Measurements from ENCODE around the gene DDX54. TPM values are rescaled to one million over a fixed set of nuclear protein-coding genes. Genes with fewer than 3 reads are reported as not detected.

Gene DDX54
- total RNA-seq, 1 donor from 2014 or later = 53.5 TPM

- TF ChIP-seq, protein P1, sequence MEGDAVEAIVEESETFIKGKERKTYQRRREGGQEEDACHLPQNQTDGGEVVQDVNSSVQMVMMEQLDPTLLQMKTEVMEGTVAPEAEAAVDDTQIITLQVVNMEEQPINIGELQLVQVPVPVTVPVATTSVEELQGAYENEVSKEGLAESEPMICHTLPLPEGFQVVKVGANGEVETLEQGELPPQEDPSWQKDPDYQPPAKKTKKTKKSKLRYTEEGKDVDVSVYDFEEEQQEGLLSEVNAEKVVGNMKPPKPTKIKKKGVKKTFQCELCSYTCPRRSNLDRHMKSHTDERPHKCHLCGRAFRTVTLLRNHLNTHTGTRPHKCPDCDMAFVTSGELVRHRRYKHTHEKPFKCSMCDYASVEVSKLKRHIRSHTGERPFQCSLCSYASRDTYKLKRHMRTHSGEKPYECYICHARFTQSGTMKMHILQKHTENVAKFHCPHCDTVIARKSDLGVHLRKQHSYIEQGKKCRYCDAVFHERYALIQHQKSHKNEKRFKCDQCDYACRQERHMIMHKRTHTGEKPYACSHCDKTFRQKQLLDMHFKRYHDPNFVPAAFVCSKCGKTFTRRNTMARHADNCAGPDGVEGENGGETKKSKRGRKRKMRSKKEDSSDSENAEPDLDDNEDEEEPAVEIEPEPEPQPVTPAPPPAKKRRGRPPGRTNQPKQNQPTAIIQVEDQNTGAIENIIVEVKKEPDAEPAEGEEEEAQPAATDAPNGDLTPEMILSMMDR (IDR thresholded peaks at IDR 0.05; ENCODE audit: insufficient read depth, low read depth, low read length) = no peak
- no peak for TF ChIP-seq EZH2 (IDR thresholded peaks at IDR 0.05; ENCODE audit: insufficient read depth, low read length)
- H3K9me3 Mint-ChIP-seq (ENCODE audit: unreplicated experiment) = peaks cover 6% of the 10 kb centered on the region
- peaks cover 39% of the 10 kb centered on the region for H4K20me1 ChIP-seq (ENCODE audit: insufficient read depth, low read length)
- no peak overlapping the region for H3K27ac Mint-ChIP-seq (ENCODE audit: unreplicated experiment)
- H3K36me3 ChIP-seq (ENCODE audit: insufficient read depth, low read length) = peaks cover 60% of the 10 kb centered on the region
- H3K4me1 Mint-ChIP-seq (ENCODE audit: low read depth, unreplicated experiment) = no peaks in the 10 kb centered on the region
- no peak overlapping the region for H3K4me3 Mint-ChIP-seq (ENCODE audit: unreplicated experiment)
- peaks cover 30% of the 10 kb centered on the region for H3K36me3 Mint-ChIP-seq (ENCODE audit: low read depth, unreplicated experiment)
- no peaks in the 10 kb centered on the region for H3K27me3 Mint-ChIP-seq (ENCODE audit: low read depth, unreplicated experiment)
- FAIRE-seq = no peak
- H3K4me3 ChIP-seq (ENCODE audit: insufficient read depth, low read depth, low read length) = no peak overlapping the region
- no peaks in the 10 kb centered on the region for H3K4me1 ChIP-seq (ENCODE audit: insufficient read depth, low read length)
- no peak overlapping the region for H3K27ac ChIP-seq (ENCODE audit: low read depth, low read length)
- H3K9ac ChIP-seq (ENCODE audit: low read length) = no peak overlapping the region
- H3K4me2 ChIP-seq (ENCODE audit: low read length) = no peak overlapping the region
- peaks cover 13% of the 10 kb centered on the region for H3K9me3 ChIP-seq (ENCODE audit: insufficient read depth, low read depth, low read length)
- no peak for DNase-seq (ENCODE audit: low read depth)
- H3K27me3 ChIP-seq (ENCODE audit: insufficient read depth, low read length) = no peaks in the 10 kb centered on the region
- H3K79me2 ChIP-seq (ENCODE audit: insufficient read depth, low read length) = no peaks in the 10 kb centered on the region
- no peak overlapping the region for H2AFZ ChIP-seq (ENCODE audit: low read depth, low read length)
Observed at GRCh38 chr12:113173081-113173698, 12.1 kb downstream of the DDX54 start.

DNA sequence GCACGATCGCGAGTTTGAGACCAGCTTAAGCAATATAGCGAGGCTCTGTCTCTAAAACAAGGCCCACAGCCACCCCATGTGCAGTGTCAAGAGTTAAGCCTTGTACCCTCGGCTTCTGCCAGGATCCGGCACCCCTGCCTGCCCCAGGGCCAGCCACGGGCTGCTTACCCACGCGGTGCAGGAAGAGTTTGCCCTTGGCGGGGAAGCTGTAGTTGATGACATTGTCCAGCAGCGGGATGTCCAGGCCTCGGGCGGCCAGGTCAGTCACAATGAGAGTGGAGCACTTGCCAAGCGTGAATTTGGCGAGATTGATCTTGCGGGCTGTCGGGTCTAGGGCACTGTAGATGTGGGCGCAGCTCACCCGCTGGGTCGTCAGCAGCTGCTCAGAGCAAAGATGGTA is 13.1 kb downstream of the DDX54 start:
- no peaks in the 10 kb centered on the region for H3K4me1 ChIP-seq (ENCODE audit: insufficient read depth, low read length)
- no peak overlapping the region for H3K4me3 Mint-ChIP-seq (ENCODE audit: unreplicated experiment)
- H3K36me3 Mint-ChIP-seq (ENCODE audit: low read depth, unreplicated experiment) = peaks cover 20% of the 10 kb centered on the region
- peaks cover 7% of the 10 kb centered on the region for H3K9me3 ChIP-seq (ENCODE audit: insufficient read depth, low read depth, low read length)
- H3K27ac ChIP-seq (ENCODE audit: low read depth, low read length) = no peak overlapping the region
- no peak for TF ChIP-seq EZH2 (IDR thresholded peaks at IDR 0.05; ENCODE audit: insufficient read depth, low read length)
- TF ChIP-seq, protein P1 (IDR thresholded peaks at IDR 0.05; ENCODE audit: insufficient read depth, low read depth, low read length) = no peak
- no peaks in the 10 kb centered on the region for H3K79me2 ChIP-seq (ENCODE audit: insufficient read depth, low read length)
- no peak overlapping the region for H3K27ac Mint-ChIP-seq (ENCODE audit: unreplicated experiment)
- FAIRE-seq (no peak), DNase-seq (ENCODE audit: low read depth) (no peak)
- H3K4me2 ChIP-seq (ENCODE audit: low read length) = no peak overlapping the region
- no peaks in the 10 kb centered on the region for H3K4me1 Mint-ChIP-seq (ENCODE audit: low read depth, unreplicated experiment)
- H2AFZ ChIP-seq (ENCODE audit: low read depth, low read length) = no peak overlapping the region
- no peaks in the 10 kb centered on the region for H3K27me3 Mint-ChIP-seq (ENCODE audit: low read depth, unreplicated experiment)
- H4K20me1 ChIP-seq (ENCODE audit: insufficient read depth, low read length) = peaks cover 34% of the 10 kb centered on the region
- no peaks in the 10 kb centered on the region for H3K9me3 Mint-ChIP-seq (ENCODE audit: unreplicated experiment)
- H3K4me3 ChIP-seq (ENCODE audit: insufficient read depth, low read depth, low read length) = no peak overlapping the region
- no peaks in the 10 kb centered on the region for H3K27me3 ChIP-seq (ENCODE audit: insufficient read depth, low read length)
- no peak overlapping the region for H3K9ac ChIP-seq (ENCODE audit: low read length)
- peaks cover 50% of the 10 kb centered on the region for H3K36me3 ChIP-seq (ENCODE audit: insufficient read depth, low read length)

DNA sequence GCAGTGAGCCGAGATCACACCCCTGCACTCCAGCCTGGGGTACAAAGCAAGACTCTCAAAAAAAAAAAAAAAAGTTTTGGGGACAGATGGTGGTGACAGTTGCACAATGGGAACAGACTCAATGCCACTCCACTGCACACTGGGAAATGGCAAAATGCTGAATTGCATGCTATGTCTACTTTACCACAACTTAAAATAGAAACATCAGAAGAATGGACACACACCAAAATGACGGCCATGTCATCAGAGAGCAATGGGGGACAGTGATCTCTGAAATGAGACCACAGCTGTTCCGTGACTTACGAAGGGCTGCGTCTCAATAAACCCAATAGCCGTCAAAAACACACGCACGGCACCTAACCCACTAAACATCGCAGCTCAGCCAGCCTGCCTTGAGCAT is 13.7 kb downstream of the DDX54 start:
- FAIRE-seq (no peak), DNase-seq (ENCODE audit: low read depth) (no peak)
- Mint-ChIP-seq H3K4me1 (ENCODE audit: low read depth, unreplicated experiment) (no peaks in the 10 kb centered on the region), H3K4me3 (ENCODE audit: unreplicated experiment) (no peak overlapping the region), H3K9me3 (ENCODE audit: unreplicated experiment) (no peaks in the 10 kb centered on the region), H3K36me3 (ENCODE audit: low read depth, unreplicated experiment) (peaks cover 18% of the 10 kb centered on the region), H3K27me3 (ENCODE audit: low read depth, unreplicated experiment) (no peaks in the 10 kb centered on the region), H3K27ac (ENCODE audit: unreplicated experiment) (no peak overlapping the region)
- Histone ChIP-seq H4K20me1 (ENCODE audit: insufficient read depth, low read length) (peaks cover 28% of the 10 kb centered on the region), H3K9me3 (ENCODE audit: insufficient read depth, low read depth, low read length) (peaks cover under 1% of the 10 kb centered on the region), H3K4me1 (ENCODE audit: insufficient read depth, low read length) (no peaks in the 10 kb centered on the region), H2AFZ (ENCODE audit: low read depth, low read length) (no peak overlapping the region), H3K36me3 (ENCODE audit: insufficient read depth, low read length) (peaks cover 44% of the 10 kb centered on the region), H3K4me3 (ENCODE audit: insufficient read depth, low read depth, low read length) (no peak overlapping the region), H3K27ac (ENCODE audit: low read depth, low read length) (no peak overlapping the region), H3K9ac (ENCODE audit: low read length) (no peak overlapping the region), H3K27me3 (ENCODE audit: insufficient read depth, low read length) (no peaks in the 10 kb centered on the region), H3K4me2 (ENCODE audit: low read length) (no peak overlapping the region), H3K79me2 (ENCODE audit: insufficient read depth, low read length) (no peaks in the 10 kb centered on the region)
- TF ChIP-seq EZH2 (IDR thresholded peaks at IDR 0.05; ENCODE audit: insufficient read depth, low read length) = no peak
- TF ChIP-seq, protein P1 (IDR thresholded peaks at IDR 0.05; ENCODE audit: insufficient read depth, low read depth, low read length) = no peak

All from astrocyte (in vitro differentiated cells and primary cell).